Fibroblast of the aortic adventitia (primary cell): Measurements from ENCODE around the gene SPON1. TPM values are rescaled to one million over a fixed set of nuclear protein-coding genes. Genes with fewer than 3 reads are reported as not detected.
"Not testable (repeated sequence)": the region's sequence is repeated elsewhere in the genome, so short reads cannot be mapped to it uniquely, and the experiment has no call there.

Experiments used
- DNase-seq: peaks from one replicate; pipeline ENCODE4 v3.0.0-alpha.2; 2010; ENCODE audit warnings: low read depth
- H3K4me3 ChIP-seq: 2 replicates; pipeline ENCODE4 v1.5.1; 2011; ENCODE audit warnings: low read depth, mild to moderate bottlenecking, control low read depth, low read length, moderate library complexity
- CTCF ChIP-seq: IDR thresholded peaks from 2 replicates; pipeline ENCODE4 v1.5.1; 2011; ENCODE audit warnings: mild to moderate bottlenecking, low read length, control low read depth, inconsistent platforms; ENCODE audit not compliant: insufficient read depth
- total RNA-seq: library from RNA; depleted of rRNA; stranded (reverse); fragments of >200 nt; gene quantifications from 2 replicates; pipeline ENCODE4 v1.2.3, GENCODE V29; 2012; ENCODE audit warnings: low replicate concordance

The SPON1 gene
- total RNA-seq, 1 donor: 3.5 TPM

- no peak for TF ChIP-seq CTCF
- no peak overlapping the region for H3K4me3 ChIP-seq
- no peak for DNase-seq
Observed at GRCh38 chr11:14242733-14243132, 280.2 kb downstream of the SPON1 start.

GRCh38 chr11:14244926-14245325, 282.4 kb downstream of the SPON1 start:
- TF ChIP-seq CTCF: no peak
- DNase-seq: no peak
- H3K4me3 ChIP-seq: no peak overlapping the region

- TF ChIP-seq CTCF: no peak
- no peak overlapping the region for H3K4me3 ChIP-seq
- DNase-seq: no peak
Observed at GRCh38 chr11:14245444-14245843, 282.9 kb downstream of the SPON1 start.

GRCh38 chr11:14248580-14248981, 286.1 kb downstream of the SPON1 start:
- TF ChIP-seq CTCF: no peak
- DNase-seq: no peak
- H3K4me3 ChIP-seq: no peak overlapping the region

GRCh38 chr11:14249121-14249963, 286.8 kb downstream of the SPON1 start:
- no peak overlapping the region for H3K4me3 ChIP-seq
- TF ChIP-seq CTCF: peak; percentile 85
- DNase-seq: peak; percentile 71

GRCh38 chr11:14251754-14252153, 289.2 kb downstream of the SPON1 start:
- DNase-seq: no peak
- no peak for TF ChIP-seq CTCF
- no peak overlapping the region for H3K4me3 ChIP-seq

GRCh38 chr11:14252501-14252900, 290.0 kb downstream of the SPON1 start:
- H3K4me3 ChIP-seq, DNase-seq: not testable (repeated sequence)
